ENCODE measurements around the gene GSK3A. TPM values are rescaled to one million over a fixed set of nuclear protein-coding genes. Genes with fewer than 3 reads are reported as not detected.

GSK3A gene
- total and polyA plus RNA-seq, 2 of the 4 experiments (the other 2 are of a cell fraction): 8.1 to 43.3 TPM

GRCh38 chr19:42245231-42245630 is 2.8 kb upstream of the GSK3A start (continued):
- TF ChIP-seq BHLHE40 (IDR thresholded peaks at IDR 0.05; ENCODE audit: low read depth, low read length) (no peak), MAFK (IDR thresholded peaks at IDR 0.05; ENCODE audit: low read depth, low read length) (no peak)
- TF ChIP-seq, protein P1, sequence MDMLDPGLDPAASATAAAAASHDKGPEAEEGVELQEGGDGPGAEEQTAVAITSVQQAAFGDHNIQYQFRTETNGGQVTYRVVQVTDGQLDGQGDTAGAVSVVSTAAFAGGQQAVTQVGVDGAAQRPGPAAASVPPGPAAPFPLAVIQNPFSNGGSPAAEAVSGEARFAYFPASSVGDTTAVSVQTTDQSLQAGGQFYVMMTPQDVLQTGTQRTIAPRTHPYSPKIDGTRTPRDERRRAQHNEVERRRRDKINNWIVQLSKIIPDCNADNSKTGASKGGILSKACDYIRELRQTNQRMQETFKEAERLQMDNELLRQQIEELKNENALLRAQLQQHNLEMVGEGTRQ (IDR thresholded peaks at IDR 0.05; ENCODE audit: low read depth, low read length): no peak

All from IMR-90 (cell line).